Chondrocyte (in vitro differentiated cells): Measurements from ENCODE around the gene SEMA3A. TPM values are rescaled to one million over a fixed set of nuclear protein-coding genes. Genes with fewer than 3 reads are reported as not detected.

Experiments used
- DNase-seq: peaks from one replicate; pipeline ENCODE4 v3.0.0; 2021; ENCODE audit warnings: mixed read lengths, low spot score
- H3K27ac Mint-ChIP-seq: one replicate; pipeline ENCODE4 v1.8.0; 2021; ENCODE audit warnings: mild to moderate bottlenecking, moderate library complexity, mixed read lengths; ENCODE audit not compliant: unreplicated experiment
- H3K27me3 Mint-ChIP-seq: 2 replicates; pipeline ENCODE4 v1.8.0; 2021; ENCODE audit warnings: low read depth, mixed read lengths
- H3K36me3 Mint-ChIP-seq: 2 replicates; pipeline ENCODE4 v1.8.0; 2021; ENCODE audit warnings: low read depth, mixed read lengths
- H3K4me1 Mint-ChIP-seq: 2 replicates; pipeline ENCODE4 v1.8.0; 2021; ENCODE audit warnings: low read depth, mild to moderate bottlenecking, mixed read lengths
- H3K4me3 Mint-ChIP-seq: one replicate; pipeline ENCODE4 v1.8.0; 2021; ENCODE audit warnings: mild to moderate bottlenecking, moderate library complexity, mixed read lengths; ENCODE audit not compliant: unreplicated experiment
- H3K9me3 Mint-ChIP-seq: 2 replicates; pipeline ENCODE4 v1.8.0; 2021; ENCODE audit warnings: low read depth, mixed read lengths
- total RNA-seq: library from RNA; stranded (reverse); gene quantifications from 3 replicates; pipeline ENCODE4 v1.2.1, GENCODE V29; 2021
- TF ChIP-seq, protein P1 (sequence below): fragments of 200-600 bp; sonication (generic); IDR thresholded peaks from 2 replicates; pipeline ENCODE4 v1.5.0; 2021; ENCODE audit warnings: antibody characterized with exemption, mild to moderate bottlenecking, moderate library complexity

The SEMA3A gene
- total RNA-seq, 1 donor from 2014 or later = 0.65 TPM

- Mint-ChIP-seq H3K4me3 (no peak overlapping the region), H3K4me1 (peaks cover 4% of the 10 kb centered on the region), H3K27me3 (no peaks in the 10 kb centered on the region), H3K27ac (no peak overlapping the region), H3K36me3 (no peaks in the 10 kb centered on the region), H3K9me3 (no peaks in the 10 kb centered on the region)
- DNase-seq = no peak
- TF ChIP-seq, protein P1, sequence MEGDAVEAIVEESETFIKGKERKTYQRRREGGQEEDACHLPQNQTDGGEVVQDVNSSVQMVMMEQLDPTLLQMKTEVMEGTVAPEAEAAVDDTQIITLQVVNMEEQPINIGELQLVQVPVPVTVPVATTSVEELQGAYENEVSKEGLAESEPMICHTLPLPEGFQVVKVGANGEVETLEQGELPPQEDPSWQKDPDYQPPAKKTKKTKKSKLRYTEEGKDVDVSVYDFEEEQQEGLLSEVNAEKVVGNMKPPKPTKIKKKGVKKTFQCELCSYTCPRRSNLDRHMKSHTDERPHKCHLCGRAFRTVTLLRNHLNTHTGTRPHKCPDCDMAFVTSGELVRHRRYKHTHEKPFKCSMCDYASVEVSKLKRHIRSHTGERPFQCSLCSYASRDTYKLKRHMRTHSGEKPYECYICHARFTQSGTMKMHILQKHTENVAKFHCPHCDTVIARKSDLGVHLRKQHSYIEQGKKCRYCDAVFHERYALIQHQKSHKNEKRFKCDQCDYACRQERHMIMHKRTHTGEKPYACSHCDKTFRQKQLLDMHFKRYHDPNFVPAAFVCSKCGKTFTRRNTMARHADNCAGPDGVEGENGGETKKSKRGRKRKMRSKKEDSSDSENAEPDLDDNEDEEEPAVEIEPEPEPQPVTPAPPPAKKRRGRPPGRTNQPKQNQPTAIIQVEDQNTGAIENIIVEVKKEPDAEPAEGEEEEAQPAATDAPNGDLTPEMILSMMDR = no peak
Measured at GRCh38 chr7:84176716-84177115, 17.9 kb downstream of the SEMA3A start.

DNA sequence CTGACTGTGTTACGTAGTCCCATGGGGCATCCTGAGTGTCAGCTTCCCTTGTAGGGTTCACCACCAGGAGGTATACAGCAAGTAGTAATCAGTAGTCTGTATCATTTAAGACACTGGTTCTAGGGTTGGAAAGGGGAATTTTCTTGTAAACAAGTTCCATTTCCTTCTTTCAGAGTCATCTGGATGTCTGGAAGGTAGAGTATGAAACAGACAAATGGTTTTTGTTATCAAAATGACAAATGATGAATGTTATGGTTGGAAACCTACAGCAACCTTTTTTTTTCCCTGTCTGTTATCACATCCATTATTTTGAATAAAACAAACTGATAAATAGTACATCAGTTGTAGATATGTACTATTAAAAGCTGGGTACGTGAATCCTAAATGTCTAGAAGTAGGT is 19.1 kb downstream of the SEMA3A start:
- H3K4me3 Mint-ChIP-seq = no peak overlapping the region
- TF ChIP-seq, protein P1 = no peak
- H3K36me3 Mint-ChIP-seq = no peaks in the 10 kb centered on the region
- no peak for DNase-seq
- H3K27me3 Mint-ChIP-seq = no peaks in the 10 kb centered on the region
- H3K4me1 Mint-ChIP-seq = peaks cover 4% of the 10 kb centered on the region
- H3K9me3 Mint-ChIP-seq = no peaks in the 10 kb centered on the region
- H3K27ac Mint-ChIP-seq = no peak overlapping the region

- Mint-ChIP-seq H3K4me3 (no peak overlapping the region), H3K27ac (no peak overlapping the region), H3K4me1 (no peaks in the 10 kb centered on the region), H3K27me3 (no peaks in the 10 kb centered on the region), H3K9me3 (no peaks in the 10 kb centered on the region), H3K36me3 (no peaks in the 10 kb centered on the region)
- TF ChIP-seq, protein P1 = no peak
- no peak for DNase-seq
Measured at GRCh38 chr7:84170646-84171045, 23.9 kb downstream of the SEMA3A start.

DNA sequence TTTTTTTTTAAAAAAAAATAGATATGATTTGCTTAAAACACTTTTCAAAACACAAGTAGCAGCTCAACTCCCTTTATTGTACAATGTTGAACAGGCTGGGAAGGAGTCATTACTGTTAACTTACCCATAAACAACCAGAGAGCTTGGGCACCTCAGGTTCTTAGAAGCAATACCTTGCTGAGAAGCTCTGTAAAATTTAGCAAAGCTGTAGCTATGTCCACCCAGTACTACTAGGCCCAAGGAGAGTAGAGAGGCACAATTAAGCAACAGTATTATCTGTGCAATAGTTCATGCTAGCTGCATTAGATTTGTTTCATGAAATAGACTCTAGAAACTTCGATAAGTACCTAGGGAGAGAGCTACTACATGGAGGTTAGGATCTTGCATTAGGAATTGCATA is 32.0 kb downstream of the SEMA3A start:
- Mint-ChIP-seq H3K36me3 (no peaks in the 10 kb centered on the region), H3K4me3 (no peak overlapping the region)

GRCh38 chr7:84162125-84162524 is 32.5 kb downstream of the SEMA3A start:
- Mint-ChIP-seq H3K9me3 (no peaks in the 10 kb centered on the region), H3K4me3 (no peak overlapping the region), H3K4me1 (peaks cover 7% of the 10 kb centered on the region), H3K27ac (no peak overlapping the region), H3K36me3 (no peaks in the 10 kb centered on the region), H3K27me3 (no peaks in the 10 kb centered on the region)
- TF ChIP-seq, protein P1 = no peak
- no peak for DNase-seq

More for the DNA sequence above, 32.0 kb downstream of the SEMA3A start:
- H3K9me3 Mint-ChIP-seq = no peaks in the 10 kb centered on the region
- TF ChIP-seq, protein P1 = no peak
- no peak for DNase-seq
- no peak overlapping the region for H3K27ac Mint-ChIP-seq
- H3K27me3 Mint-ChIP-seq = no peaks in the 10 kb centered on the region
- H3K4me1 Mint-ChIP-seq = peaks cover 7% of the 10 kb centered on the region
